Left cardiac atrium (tissue), 4 donors: ENCODE data around the gene MAPK8IP1. TPM values are rescaled to one million over a fixed set of nuclear protein-coding genes. Genes with fewer than 3 reads are reported as not detected.
"Not testable (repeated sequence)": the region's sequence is repeated elsewhere in the genome, so short reads cannot be mapped to it uniquely, and the experiment has no call there.

Source experiments
- ATAC-seq, 2 donors: fragments of 200-7000 bp; cut with Tn5 transposase; one replicate each; pipeline ENCODE4 v1.9.1; 2020; ENCODE audit warnings: mild to moderate bottlenecking in 2 of 2, moderate library complexity in 2 of 2
- DNase-seq: peaks from one replicate; pipeline ENCODE4 v3.0.0-alpha.2; 2020
- intact Hi-C, 2 donors: fragments of 100-400 bp; cut with DNase I; formaldehyde crosslinking; loops; one replicate each; pipeline versions ENCODE4 v1.14.1 to v1.15.1; 2022 to 2023
- total RNA-seq, 2 donors: library from RNA; stranded (reverse); fragmentation: NEBNext Ultra II Directional; extraction: Animal tissue kit (Norgen Biotek cat#: 25700); gene quantifications; one replicate each; pipeline ENCODE4 v1.2.1, GENCODE V29; 2021
- donor health status: DM: no; HTN: yes; CAD: no.
- donor health status: DM: no; HTN: yes; CAD: no; lungs with severe emphysema.
- donor health status: DM: yes; HTN: yes; CAD: no.
- donor health status: Dilated cardiomyopathy.

Gene MAPK8IP1
- total RNA-seq, 2 donors from 2014 or later, result 5.0 to 6.9 TPM

DNA sequence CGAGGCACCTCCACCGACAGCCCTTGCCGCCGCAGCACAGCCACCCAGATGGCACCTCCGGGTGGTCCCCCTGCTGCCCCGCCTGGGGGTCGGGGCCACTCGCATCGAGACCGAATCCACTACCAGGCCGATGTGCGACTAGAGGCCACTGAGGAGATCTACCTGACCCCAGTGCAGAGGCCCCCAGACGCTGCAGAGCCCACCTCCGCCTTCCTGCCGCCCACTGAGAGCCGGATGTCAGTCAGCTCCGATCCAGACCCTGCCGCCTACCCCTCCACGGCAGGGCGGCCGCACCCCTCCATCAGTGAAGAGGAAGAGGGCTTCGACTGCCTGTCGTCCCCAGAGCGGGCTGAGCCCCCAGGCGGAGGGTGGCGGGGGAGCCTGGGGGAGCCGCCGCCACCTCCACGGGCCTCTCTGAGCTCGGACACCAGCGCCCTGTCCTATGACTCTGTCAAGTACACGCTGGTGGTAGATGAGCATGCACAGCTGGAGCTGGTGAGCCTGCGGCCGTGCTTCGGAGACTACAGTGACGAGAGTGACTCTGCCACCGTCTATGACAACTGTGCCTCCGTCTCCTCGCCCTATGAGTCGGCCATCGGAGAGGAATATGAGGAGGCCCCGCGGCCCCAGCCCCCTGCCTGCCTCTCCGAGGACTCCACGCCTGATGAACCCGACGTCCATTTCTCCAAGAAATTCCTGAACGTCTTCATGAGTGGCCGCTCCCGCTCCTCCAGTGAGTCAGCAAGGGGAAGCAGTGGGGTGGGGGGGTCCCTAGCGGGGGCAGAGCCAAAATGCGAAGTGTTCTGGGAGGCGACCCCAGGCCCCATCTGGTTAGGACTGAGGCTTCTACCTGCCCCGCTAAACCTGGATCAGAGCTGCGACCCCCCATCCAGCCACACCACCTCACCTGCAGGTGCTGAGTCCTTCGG lies 17.3 kb downstream of the MAPK8IP1 start:
- intact Hi-C loops, result no loop called here
- ATAC-seq, result no peak
- DNase-seq, result no peak

- intact Hi-C loops, result no loop called here
- DNase-seq (no peak), ATAC-seq (no peak)
Measured at GRCh38 chr11:45904309-45904915, 19.0 kb downstream of the MAPK8IP1 start.

GRCh38 chr11:45905095-45905494 lies 19.6 kb downstream of the MAPK8IP1 start:
- intact Hi-C loops, result no loop called here
- DNase-seq (no peak), ATAC-seq (no peak)

GRCh38 chr11:45905576-45905975 lies 20.1 kb downstream of the MAPK8IP1 start:
- DNase-seq, intact Hi-C loops, ATAC-seq: not testable (repeated sequence)

DNA sequence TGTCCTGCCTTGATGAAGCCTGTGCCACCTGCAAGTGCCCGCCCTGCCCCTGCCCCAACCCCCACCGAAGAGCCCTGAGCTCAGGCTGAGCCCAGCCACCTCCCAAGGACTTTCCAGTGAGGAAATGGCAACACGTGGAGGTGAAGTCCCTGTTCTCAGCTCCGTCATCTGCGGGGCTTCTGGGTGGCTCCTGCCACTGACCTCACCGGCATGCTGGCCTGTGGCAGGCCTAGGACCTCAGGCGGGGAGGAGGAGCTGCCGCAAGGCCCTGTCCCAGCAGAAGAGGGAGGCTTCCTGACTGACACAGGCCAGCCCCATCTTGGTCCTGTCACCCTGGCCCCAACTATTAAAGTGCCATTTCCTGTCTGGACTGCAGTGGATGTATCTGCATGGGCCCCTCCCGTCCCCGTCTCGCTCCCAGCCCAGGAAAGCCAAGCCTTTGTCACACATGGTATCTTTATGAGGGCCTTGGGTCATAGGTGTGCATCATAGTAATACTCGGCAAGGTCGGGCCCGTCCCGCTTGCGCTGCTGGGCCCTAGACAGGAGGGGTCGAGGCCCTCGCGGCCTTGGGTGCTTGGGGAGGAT lies 20.7 kb downstream of the MAPK8IP1 start:
- DNase-seq (no peak), ATAC-seq (no peak)
- intact Hi-C loops, result no loop called here

DNA sequence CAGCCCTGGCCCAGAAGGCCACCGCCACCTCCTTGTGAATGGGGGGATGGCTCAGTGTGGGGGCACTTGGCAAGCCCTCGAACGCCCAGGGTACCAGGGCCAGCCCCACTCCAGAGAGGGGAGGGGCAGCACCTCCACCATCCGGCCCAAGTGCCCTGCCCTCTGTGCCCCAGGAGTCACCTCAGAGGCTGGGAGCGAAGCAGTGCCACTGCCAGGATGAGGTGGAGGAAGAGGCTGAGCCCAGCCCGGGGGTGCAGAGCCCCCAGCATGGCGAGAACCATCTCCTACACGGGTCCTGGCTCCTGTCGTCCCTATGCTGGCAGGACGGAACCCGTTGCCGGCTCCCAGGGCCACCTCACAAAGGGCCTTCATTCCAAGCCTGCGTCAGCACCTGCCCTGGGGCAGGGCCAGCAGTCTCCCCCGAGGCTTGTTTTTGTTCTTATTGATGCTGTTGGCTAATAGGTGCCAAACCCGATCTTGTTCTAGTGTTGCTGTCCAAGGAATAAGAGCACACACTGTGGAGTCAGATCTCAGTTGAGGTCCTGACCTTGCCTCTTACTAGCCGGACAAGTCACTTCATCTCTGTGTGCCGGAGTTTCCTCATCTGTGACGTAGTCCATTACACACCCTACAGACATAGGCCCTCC lies 21.6 kb downstream of the MAPK8IP1 start, which contains the start of gene FREY1:
FREY1 (minus strand) TSS at position 307 of the 647 bp plus-strand sequence; CDS start at position 281, 26 bp downstream.
- no peak for DNase-seq
- ATAC-seq, result no peak
- intact Hi-C loops, result no loop called here

DNA sequence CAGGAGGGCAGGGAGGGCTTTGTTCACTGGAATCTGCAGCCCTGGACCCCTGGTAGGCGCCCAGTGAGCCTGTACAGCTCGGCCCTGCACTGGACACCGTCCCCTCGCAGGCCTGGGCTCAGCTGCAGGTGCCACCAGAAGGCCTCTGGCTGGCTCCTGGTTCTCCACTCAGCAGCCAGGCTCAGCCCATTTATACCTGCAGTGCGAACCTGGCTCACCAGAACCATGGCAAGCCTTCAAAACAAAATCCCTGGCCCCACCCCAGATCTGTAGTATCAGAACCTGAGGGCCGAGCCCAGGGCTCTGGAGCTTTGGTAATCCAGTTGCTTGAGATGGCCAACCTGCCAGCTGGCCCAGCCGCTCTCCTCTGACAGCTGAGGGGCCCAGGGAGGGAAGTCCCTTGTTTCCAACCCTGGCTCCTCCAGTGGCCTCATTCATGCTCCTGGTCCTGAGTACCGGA lies 22.5 kb downstream of the MAPK8IP1 start:
- no peak for DNase-seq
- peak; percentile 3 to 19 for ATAC-seq
- intact Hi-C loops, result no loop called here

- intact Hi-C loops, result no loop called here
- DNase-seq (no peak), ATAC-seq (no peak)
Measured at GRCh38 chr11:45909594-45910475, 24.4 kb downstream of the MAPK8IP1 start.

GRCh38 chr11:45910623-45911022 lies 25.2 kb downstream of the MAPK8IP1 start:
- no peak for ATAC-seq
- intact Hi-C loops, result no loop called here
- DNase-seq, result no peak

- peak in 1 of 2 donors; percentile 2 for ATAC-seq
- intact Hi-C loops, result no loop called here
- DNase-seq, result no peak
Measured at GRCh38 chr11:45913514-45913913, 28.1 kb downstream of the MAPK8IP1 start.

- DNase-seq, result no peak
- intact Hi-C loops, result no loop called here
- no peak for ATAC-seq
Measured at GRCh38 chr11:45913942-45914635, 28.6 kb downstream of the MAPK8IP1 start.

GRCh38 chr11:45915446-45915845 lies 30.0 kb downstream of the MAPK8IP1 start:
- intact Hi-C loops, result no loop called here
- ATAC-seq, result no peak
- no peak for DNase-seq

- ATAC-seq (no peak), DNase-seq (peak; percentile 26)
- intact Hi-C loops, result no loop called here
Measured at GRCh38 chr11:45917286-45917622, 31.8 kb downstream of the MAPK8IP1 start.

DNA sequence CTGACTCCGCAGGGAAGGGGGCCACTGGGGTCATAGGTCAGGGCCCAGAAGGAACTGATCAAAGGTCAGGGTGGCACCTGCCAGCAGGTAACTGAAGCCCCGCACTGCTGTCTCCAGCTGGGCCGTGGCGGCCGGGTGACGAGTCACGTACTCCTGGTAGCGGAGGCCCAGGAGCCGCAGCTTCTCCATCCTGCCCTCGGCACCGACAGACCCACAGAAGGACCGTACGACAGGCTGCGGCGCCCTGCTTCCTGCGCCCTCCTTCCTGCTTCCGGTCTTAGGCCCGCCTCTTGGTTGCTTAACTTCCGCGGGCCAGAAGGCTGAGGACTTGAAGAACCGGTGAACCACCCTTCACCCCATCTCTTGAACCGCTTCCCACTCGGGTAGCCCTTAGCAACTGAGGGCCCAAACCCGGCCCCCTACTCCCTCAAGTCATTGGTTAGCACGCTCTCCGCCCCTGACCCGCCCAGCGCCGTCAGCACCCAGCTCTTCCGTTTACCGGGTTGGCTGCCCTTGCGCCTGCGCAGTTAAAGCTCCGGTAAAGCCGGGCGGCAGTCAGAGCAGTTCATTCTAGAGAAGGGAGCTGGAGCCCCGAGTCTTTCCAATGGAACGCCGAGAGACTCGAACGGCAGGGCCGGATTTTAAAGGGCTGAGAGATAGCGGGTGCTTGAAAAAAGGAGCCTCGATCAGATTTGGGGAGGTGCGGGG lies 32.3 kb downstream of the MAPK8IP1 start, which contains the start of gene PEX16:
PEX16 (minus strand) TSS at position 255 of the 708 bp plus-strand sequence; CDS start at position 189, 66 bp downstream.
- ATAC-seq, result peak; percentile 91 to 95
- intact Hi-C loops, result no loop called here

DNA sequence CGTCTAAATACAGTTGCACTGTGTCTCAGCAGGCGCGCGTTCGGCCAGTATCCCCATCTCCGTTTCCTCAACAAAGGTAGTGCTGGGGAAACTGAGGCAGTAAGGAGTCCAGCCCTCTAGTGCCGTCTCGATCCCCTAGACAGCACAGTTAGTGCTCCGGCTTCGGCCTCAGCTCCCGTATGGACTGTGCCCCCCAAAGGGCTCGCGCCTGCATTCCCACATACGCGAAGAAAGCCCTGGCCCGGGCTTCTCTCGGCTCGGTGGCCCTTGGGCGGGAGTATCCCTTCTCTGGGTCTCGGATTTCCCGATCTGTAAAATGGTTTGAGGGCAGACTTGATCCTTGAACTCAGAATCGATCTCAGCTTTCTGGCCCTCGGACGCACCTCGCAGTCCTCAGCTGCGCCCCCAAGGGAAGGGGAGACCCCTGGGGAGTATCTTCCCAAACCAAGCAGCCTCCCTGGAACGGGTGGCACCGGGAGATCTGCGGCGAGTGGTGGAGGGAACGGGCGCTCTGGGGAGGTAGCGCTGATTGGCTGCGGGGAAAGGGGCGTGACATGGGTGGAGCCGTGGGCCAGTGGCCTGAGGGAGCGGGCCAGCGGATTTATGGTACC lies 33.0 kb downstream of the MAPK8IP1 start:
- ATAC-seq (peak; percentile 80 to 89), DNase-seq (peak; percentile 87)
- intact Hi-C loops, result no loop called here

More for the DNA sequence above, 32.3 kb downstream of the MAPK8IP1 start, which contains the start of gene PEX16:
- peak; percentile 98 for DNase-seq

GRCh38 chr11:45918962-45919675 lies 33.7 kb downstream of the MAPK8IP1 start:
- intact Hi-C loops, result no loop called here
- DNase-seq, result peak; percentile 16

More at GRCh38 chr11:45918962-45919675, 33.7 kb downstream of the MAPK8IP1 start:
- no peak for ATAC-seq
